Right atrium auricular region (tissue), 2 donors: Measurements from ENCODE around the gene SLC22A14. TPM values are rescaled to one million over a fixed set of nuclear protein-coding genes. Genes with fewer than 3 reads are reported as not detected.

Source experiments
- DNase-seq: peaks from one replicate; pipeline ENCODE4 v3.0.0-alpha.2; 2019; ENCODE audit warnings: low spot score
- H3K27ac ChIP-seq, 2 donors: fragments of 200-600 bp; sonication (generic); 1 replicate in 1 of 2; 2 replicates in 1 of 2; pipeline ENCODE4 v1.5.1; 2016 to 2019
- H3K27me3 ChIP-seq, 2 donors: fragments of 200-600 bp; sonication (generic); one replicate each; pipeline versions ENCODE4 v1.5.1 to v1.6.0; 2017 to 2019
- H3K36me3 ChIP-seq: fragments of 200-600 bp; sonication (generic); one replicate; pipeline ENCODE4 v1.5.1; 2016
- H3K4me1 ChIP-seq, 2 donors: fragments of 200-600 bp; sonication (generic); one replicate each; pipeline versions ENCODE4 v1.5.1 to v1.6.0; 2017 to 2019
- H3K4me3 ChIP-seq, 2 donors: fragments of 200-600 bp; sonication (generic); 1 replicate in 1 of 2; 2 replicates in 1 of 2; pipeline ENCODE4 v1.5.1; 2017 to 2019; ENCODE audit warnings: mild to moderate bottlenecking in 1 of 2, moderate library complexity in 1 of 2
- H3K9me3 ChIP-seq, 2 donors: fragments of 200-600 bp; sonication (generic); one replicate each; pipeline ENCODE4 v1.5.1; 2019
- total RNA-seq, 2 donors: library from RNA; depleted of rRNA; stranded (reverse); fragments of >200 nt; gene quantifications; one replicate each; pipeline ENCODE4 v1.1.0, GENCODE V29; 2016
- TF ChIP-seq, protein P1 (sequence below), 2 donors: fragments of 200-600 bp; sonication (generic); IDR thresholded peaks; one replicate each; pipeline ENCODE4 v1.5.1; 2019; ENCODE audit warnings: antibody characterized with exemption in 2 of 2

The SLC22A14 gene
- total RNA-seq, 2 donors from 2014 or later, result not detected

DNA sequence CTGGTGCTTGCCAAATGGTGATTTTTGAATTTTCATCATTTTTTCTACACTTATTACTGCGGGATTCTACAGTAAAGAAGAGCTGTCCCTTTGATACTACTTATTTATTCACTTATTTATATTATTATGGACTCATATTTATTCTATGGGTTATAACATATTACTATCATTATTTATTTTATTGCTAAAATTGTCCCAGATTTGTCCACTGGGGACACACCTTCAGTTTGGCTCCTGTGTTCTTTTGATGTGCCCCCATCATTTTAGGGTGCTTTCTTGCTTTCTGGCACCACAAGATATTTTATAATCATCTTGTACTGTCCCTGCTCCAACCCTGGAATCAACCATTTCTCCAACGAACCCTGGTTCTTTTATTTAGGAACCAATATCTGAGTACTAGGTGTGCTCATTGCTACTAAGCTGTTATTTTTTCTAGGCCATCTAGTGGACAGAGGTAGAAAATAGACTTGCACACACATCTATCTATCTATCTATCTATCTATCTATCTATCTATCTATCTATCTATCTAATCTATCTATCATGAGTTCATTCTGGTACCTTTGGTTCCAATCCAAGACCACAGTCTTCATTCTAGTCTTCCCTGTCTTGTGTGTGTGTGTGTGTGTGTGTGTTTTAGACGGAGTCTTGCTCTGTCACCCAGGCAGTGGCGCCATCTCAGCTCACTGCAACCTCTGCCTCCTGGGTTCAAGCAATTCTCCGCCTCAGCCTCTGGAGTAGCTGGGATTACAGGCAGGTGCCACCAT, 16.0 kb downstream of the SLC22A14 start:
- Histone ChIP-seq H3K9me3 (no peaks in the 10 kb centered on the region), H3K4me1 (no peaks in the 10 kb centered on the region)

GRCh38 chr3:38306941-38307340, 24.8 kb downstream of the SLC22A14 start:
- H3K27me3 ChIP-seq, result no peaks in the 10 kb centered on the region
- TF ChIP-seq, protein P1, sequence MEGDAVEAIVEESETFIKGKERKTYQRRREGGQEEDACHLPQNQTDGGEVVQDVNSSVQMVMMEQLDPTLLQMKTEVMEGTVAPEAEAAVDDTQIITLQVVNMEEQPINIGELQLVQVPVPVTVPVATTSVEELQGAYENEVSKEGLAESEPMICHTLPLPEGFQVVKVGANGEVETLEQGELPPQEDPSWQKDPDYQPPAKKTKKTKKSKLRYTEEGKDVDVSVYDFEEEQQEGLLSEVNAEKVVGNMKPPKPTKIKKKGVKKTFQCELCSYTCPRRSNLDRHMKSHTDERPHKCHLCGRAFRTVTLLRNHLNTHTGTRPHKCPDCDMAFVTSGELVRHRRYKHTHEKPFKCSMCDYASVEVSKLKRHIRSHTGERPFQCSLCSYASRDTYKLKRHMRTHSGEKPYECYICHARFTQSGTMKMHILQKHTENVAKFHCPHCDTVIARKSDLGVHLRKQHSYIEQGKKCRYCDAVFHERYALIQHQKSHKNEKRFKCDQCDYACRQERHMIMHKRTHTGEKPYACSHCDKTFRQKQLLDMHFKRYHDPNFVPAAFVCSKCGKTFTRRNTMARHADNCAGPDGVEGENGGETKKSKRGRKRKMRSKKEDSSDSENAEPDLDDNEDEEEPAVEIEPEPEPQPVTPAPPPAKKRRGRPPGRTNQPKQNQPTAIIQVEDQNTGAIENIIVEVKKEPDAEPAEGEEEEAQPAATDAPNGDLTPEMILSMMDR (IDR thresholded peaks at IDR 0.05), result no peak
- no peaks in the 10 kb centered on the region for H3K4me1 ChIP-seq
- no peaks in the 10 kb centered on the region for H3K9me3 ChIP-seq
- no peak overlapping the region for H3K27ac ChIP-seq
- H3K4me3 ChIP-seq, result no peak overlapping the region
- H3K36me3 ChIP-seq, result no peaks in the 10 kb centered on the region
- peak; percentile 34 for DNase-seq

More for the DNA sequence above, 16.0 kb downstream of the SLC22A14 start:
- TF ChIP-seq, protein P1 (IDR thresholded peaks at IDR 0.05), result no peak
- DNase-seq, result no peak
- no peak overlapping the region for H3K27ac ChIP-seq
- no peaks in the 10 kb centered on the region for H3K36me3 ChIP-seq
- H3K4me3 ChIP-seq, result no peak overlapping the region
- H3K27me3 ChIP-seq, result no peaks in the 10 kb centered on the region

DNA sequence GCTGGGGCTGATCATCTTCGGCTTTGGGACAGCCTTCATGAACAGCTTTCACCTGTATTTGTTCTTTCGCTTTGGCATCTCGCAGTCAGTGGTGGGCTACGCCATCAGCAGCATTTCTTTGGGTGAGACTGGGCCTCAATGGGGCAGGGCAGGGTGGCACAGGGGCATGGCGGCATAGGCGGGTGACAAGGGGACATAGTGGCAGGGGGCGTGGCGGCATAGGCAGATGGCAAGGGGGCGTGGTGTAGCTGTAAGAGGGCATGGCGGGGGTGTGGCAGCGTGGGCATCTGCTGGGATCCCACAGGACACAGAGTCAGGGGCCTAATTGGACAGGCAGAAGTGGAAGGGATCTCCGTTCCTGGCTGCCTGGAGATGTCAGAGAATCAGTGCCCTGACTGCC, 25.5 kb downstream of the SLC22A14 start:
- no peaks in the 10 kb centered on the region for H3K9me3 ChIP-seq
- no peak overlapping the region for H3K4me3 ChIP-seq
- TF ChIP-seq, protein P1 (IDR thresholded peaks at IDR 0.05), result no peak
- no peaks in the 10 kb centered on the region for H3K36me3 ChIP-seq
- no peaks in the 10 kb centered on the region for H3K27me3 ChIP-seq
- peak; percentile 46 for DNase-seq
- no peaks in the 10 kb centered on the region for H3K4me1 ChIP-seq
- H3K27ac ChIP-seq, result no peak overlapping the region

DNA sequence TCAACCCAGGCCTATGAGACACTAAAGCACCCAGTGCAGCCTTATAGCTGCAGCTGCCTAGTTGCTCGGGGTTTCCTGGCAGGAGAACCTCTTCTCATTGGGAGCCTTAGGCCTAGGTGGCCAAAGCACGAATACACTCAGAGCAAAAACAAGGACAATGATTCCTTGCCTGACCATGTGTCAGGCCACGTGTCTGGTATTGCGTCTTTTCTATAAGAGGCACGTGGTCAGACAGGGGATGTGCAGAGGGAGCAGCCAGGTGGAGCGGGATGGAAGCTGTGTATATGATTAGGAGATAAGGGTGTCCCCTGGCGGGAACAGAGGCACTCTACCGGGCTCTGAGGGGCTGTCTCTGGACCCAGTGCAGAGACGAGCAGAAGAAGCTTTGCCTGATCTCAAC, 26.4 kb downstream of the SLC22A14 start:
- Histone ChIP-seq H3K36me3 (no peaks in the 10 kb centered on the region), H3K27me3 (no peaks in the 10 kb centered on the region), H3K9me3 (no peaks in the 10 kb centered on the region), H3K4me3 (no peak overlapping the region), H3K27ac (no peak overlapping the region), H3K4me1 (no peaks in the 10 kb centered on the region)
- no peak for DNase-seq
- TF ChIP-seq, protein P1 (IDR thresholded peaks at IDR 0.05), result no peak

DNA sequence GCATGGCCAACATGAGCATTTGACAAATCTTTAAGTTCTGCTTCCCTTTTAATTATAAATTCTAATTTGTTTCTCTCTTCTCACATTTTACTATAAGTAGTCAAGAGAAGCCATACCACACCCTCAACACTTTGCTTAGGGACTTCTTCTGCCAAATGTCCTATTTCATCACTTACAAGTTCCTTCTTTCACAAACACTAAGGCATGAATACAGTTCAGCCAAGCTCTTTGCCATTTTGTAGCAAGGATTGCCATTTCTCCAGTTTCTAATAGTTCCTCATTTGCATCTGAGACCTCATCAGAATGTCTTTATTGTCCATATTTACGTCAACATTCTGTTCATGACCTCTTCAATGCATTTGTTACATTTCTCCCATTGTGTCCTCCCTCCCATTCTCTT, 29.4 kb downstream of the SLC22A14 start:
- TF ChIP-seq, protein P1 (IDR thresholded peaks at IDR 0.05), result no peak
- Histone ChIP-seq H3K9me3 (no peaks in the 10 kb centered on the region), H3K27ac (no peak overlapping the region)

GRCh38 chr3:38311941-38312340, 29.8 kb downstream of the SLC22A14 start:
- Histone ChIP-seq H3K27ac (no peak overlapping the region), H3K4me3 (no peak overlapping the region), H3K4me1 (no peaks in the 10 kb centered on the region), H3K27me3 (no peaks in the 10 kb centered on the region), H3K36me3 (no peaks in the 10 kb centered on the region), H3K9me3 (no peaks in the 10 kb centered on the region)
- TF ChIP-seq, protein P1 (IDR thresholded peaks at IDR 0.05), result no peak
- peak; percentile 26 for DNase-seq

More for the DNA sequence above, 29.4 kb downstream of the SLC22A14 start:
- DNase-seq, result no peak
- Histone ChIP-seq H3K27me3 (no peaks in the 10 kb centered on the region), H3K4me1 (no peaks in the 10 kb centered on the region), H3K4me3 (no peak overlapping the region), H3K36me3 (no peaks in the 10 kb centered on the region)
